Middle frontal gyrus (tissue), 1 donor: Measurements from ENCODE around the gene G6PC3.
A peak's percentile ranks its signal among the peaks of the same experiment; 100 is the strongest.

Source experiments
- DNase-seq: peaks from one replicate; pipeline ENCODE4 v3.0.0-alpha.2; 2015; ENCODE audit warnings: low spot score; ENCODE audit errors: extremely low spot score

The G6PC3 gene

DNA sequence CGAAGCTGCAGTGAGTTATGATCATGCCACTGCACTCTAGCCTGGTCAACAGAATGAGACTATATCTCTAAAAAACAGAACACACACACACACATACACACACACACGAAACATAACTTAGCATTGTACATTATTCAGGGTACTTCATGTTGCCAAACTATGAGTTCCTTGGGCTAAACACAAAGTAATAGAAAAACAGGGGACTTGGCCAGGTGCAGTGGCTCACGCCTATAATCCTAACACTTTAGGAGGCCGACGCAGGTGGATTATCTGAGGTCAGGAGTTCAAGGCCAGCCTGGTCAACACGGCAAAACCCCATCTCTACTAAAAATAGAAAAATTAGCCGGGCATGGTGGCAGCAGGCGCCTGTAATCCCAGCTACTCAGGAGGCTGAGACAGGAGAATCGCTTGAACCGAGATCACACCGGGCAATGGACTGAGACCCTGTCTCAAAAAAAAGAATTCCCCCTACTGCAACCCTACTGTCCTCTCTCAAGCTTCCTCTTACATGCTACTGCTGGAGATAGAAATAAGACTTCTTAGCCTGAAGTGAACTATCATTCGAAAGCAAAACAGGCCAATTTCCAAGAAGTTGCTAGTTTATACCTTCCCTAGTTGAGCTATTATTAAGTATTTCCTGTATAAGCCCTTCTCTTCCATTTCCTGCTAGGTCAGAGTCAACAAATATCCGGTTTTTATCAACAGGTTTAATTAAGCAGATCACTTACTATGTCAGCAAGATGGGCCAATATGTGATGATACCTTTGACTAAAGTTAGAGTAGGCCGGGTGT, 11.2 kb upstream of the G6PC3 start:
- DNase-seq: no peak

DNA sequence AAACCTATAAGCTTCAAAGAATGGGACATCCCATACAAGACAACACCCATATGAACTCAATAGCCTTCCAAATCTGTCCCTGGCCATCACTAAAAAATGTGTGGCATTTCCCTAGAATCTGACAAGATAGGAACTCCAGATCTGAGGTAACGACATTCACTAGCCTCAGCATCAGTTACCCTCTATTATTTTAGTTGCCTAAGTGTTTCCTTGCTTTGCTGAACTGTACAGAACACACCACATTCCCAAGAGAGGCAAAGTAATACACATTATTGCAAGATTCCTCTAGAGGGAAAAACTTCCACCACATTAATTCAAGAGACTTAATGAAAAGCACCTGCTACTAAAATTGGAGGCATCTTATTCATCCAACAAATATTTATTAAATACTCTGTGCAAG, 9.1 kb upstream of the G6PC3 start:
- no peak for DNase-seq

DNA sequence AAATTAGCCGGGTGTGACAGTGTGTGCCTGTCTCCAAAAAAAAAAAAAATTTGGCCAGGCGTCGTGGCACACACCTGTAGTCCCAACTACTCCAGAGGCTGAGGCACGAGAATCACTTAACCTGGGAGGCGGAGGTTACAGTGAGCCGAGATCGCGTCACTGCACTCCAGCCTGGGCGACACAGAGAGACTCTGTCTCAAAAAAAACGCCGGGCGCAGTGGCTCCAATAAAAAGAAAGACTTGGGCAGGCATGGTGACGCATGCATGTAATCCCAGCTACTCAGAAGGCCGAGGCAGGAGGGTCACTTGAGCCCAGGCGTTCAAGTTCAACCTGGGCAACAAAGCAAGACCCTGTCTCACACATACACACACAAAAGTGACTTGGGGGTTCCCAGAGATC, 7.7 kb upstream of the G6PC3 start:
- no peak for DNase-seq

DNA sequence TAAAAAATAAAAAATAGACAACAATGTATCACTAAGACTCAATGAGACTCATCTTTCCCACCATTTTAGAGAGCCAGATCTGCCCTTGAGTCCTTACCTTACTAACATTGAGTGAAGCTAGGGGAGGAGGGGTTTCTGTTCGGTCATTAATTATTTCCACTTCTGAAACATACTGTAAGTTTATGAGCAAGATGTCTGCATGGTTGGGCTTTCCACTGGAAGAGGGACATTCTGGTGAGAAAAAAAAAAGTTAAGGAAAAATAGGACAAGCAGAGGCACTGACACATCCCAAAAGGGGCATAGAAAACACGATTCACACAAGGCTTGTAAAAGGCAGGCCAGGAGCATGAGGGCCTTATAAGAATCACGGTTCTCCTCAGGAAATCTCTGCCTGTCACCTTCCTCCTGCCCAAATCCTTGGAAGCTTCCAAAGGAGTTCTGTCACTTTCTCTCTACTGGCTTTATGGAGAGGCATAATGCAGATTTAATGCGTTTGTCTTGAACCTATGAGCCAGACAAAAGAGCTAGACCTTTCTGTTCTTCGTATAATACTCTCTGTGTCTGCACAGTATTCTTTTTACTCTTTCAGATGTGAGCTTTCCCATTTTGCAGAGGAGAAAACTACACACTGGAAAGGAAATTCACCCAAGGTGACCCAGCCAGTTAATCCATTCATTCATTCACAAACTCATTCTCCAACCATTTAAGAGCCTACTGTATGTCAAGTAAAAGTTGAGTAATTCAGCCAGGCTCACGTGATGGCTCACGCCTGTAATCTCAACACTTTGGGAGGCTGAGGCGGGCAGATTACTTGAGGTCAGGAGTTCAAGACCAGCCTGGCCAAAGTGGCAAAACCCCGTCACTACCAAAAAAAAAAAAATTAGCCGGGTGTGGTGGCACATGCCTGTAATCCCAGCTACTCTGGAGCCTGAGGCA, 6.6 kb upstream of the G6PC3 start:
- no peak for DNase-seq

DNA sequence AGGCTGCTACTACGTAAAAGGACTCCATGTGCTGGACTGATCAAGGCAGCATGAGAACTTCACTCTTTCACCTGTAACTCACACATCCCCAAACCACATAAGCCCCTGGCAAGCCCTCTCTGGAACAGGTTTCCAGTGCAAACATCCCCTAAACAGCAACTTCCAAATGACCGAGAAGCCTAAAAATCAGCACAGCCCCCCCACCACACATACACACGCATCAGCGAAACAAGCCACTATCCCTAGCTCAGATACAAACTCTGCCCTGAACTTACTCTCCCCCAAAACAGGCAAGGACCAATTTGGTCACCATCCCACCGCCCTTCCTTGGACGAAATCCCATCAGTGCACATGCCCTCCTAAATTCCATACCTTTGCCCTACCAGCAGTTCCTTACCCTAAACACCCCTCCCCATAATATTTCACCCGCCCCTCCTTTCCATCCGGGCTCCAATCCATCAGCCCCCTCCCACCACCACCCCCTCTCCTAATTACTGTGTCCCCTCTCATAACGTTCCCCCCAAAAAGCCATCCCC, 4.8 kb upstream of the G6PC3 start:
- no peak for DNase-seq

DNA sequence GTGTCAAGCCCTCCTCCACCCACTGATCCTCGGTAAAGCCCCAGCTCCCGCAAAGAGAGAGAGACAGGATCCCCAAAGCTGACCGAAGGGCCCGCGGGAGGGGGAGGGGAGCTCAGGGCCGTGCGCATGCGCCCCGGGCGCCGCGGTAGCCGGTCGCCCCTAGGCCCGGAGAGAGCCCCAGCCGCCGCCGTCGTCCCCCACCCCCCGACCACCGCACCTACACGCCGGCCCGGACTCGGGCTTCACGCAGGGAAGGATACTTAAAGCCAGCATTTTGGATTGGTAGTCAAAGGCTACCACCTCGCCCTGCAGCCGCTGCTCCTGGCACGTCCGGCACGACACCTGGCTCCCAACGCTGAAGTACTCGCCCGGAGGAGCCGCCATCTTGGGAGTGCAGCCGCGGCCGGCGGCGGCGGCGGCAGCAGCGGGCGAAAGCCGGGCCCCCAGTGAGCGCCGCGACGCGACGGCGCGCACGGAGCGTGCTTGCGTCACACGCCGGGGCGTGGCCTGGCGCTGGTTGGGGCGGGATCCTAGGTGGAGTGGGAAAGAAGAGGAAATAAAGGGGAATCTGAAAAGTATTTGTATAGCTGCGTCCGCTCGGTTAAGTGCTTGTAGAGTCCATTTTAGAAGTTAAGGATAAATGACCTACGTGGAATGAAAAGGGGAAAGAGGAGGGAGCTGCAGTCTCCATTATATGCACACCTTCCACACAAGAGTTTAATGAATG, 4.2 kb upstream of the G6PC3 start, which contains the start of gene LSM12:
Gene LSM12, minus strand, starts transcription at position 468 of the 727 bp plus-strand sequence. Its CDS starts 84 bp downstream, at position 384.
- peak; percentile 76 for DNase-seq

DNA sequence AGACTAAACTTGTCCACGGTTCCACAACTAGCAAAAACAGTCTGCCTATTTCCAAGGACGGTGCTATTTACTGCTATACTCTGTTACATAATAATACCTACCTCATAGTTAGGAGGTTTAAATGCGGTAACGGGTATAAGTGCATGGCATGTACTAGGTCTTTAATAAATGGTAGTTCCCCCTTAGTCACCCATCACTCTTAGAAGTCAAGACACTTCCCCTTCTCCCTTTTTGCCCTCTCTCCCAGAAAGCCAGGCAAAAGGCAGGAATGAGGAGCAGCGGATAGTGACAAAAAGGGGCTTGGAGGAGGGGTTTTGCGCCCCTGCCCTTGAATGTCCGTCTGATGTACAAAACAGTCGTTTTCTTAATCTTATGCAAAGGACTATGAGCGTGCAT, 3.0 kb upstream of the G6PC3 start:
- no peak for DNase-seq

DNA sequence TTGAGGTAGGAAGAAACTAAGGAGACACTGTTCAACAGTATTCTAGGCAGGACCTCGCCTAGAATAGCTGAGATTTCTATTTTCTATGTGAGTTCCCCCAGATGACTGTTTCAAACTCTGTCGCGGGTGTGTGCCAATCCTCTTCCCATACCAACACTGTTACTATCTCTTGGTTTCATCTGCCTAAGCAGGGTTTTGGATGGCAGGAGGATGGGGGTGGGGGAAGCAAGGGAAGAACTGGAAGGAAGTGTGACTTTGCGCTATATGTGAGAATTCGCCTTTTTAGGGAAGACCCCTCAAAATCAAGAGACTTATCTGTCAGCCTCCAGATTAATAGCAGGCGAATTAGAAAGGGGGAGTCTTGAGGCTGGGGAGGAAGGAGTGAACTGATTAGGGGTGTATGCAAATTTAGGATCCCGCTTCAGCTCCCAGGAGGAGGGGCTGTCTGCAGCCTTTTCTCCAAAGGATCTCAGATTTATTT, 521 bp upstream of the G6PC3 start:
- DNase-seq: no peak

DNA sequence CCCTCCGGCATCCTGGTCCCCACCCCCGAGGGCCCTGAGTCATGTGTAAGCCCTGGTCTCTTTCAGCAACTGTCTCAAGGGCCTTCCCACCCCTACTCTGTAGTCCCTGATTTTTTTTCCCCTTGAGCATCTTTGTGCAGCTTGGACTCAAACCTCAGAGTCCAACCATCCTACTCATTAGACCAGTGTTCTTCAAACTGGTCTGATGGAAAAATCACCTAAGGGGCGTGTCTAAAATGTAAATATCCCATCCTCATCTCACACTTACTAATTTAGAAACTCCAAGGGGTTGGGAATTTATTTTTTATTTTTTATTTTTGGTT, 624 bp downstream of the G6PC3 start:
- no peak for DNase-seq

DNA sequence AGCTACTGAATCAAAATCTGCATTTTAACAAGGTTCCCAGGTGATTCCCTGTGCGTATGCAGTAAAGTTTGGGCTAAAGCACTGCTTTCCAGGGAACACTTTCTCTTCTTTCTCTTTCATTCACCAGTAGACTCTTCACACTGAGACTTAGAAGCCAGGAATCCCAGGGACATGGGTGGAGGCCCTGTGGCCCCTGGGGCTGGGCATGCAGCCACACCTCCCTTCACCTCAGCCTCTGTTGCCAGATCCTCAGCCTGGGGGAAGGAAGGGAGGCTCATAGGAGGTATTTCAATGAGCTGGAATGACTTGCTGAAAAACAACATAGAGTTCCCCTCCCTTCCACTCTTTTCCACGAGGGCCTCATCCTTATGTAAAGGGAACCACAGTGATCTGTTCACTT, 1.2 kb downstream of the G6PC3 start:
- DNase-seq: no peak

DNA sequence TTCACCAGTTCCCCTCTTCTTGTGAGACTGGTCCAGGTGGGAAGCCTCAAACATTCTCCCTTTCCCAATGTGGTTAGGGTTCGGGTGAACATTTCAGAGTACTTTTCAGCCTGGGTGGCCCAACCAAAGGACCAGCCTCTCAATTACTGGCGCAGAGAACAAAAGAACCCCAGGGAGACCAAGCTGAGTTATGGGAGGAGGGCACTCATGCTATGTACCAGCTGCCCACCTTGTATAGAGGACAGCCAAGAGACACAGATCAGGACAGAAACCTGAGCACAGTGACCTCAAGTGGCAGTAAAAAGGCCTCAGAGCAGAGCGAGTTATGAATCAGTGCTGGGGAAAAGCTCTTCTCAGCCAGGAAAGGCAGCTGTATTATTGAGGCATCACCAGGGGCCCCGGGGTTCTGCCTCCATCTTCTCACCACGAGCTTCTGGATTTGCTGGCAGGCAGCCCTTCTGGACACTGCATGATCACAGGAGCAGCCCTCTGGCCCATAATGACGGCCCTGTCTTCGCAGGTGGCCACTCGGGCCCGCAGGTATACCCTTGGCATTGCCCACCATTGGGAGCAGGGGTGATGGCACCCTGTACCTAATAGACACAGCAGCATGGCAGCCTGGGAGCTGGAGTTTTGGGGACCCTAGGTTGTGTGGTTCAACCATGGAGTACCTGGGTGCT, 3.8 kb downstream of the G6PC3 start:
- no peak for DNase-seq

DNA sequence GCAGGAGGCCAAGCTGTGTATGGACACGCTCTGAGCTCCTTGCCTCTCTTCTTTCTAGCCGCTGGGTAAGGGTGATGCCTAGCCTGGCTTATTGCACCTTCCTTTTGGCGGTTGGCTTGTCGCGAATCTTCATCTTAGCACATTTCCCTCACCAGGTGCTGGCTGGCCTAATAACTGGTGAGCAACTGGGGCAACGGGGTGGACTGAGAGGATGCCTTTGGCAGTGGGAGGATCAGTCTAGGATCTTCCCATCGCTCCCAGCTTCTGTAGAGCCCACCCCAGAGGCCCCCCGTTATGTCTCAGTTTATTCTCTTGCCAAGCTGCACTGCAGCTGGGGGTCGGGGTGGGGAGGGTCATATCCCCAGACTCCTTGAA, 4.4 kb downstream of the G6PC3 start:
- DNase-seq: no peak

DNA sequence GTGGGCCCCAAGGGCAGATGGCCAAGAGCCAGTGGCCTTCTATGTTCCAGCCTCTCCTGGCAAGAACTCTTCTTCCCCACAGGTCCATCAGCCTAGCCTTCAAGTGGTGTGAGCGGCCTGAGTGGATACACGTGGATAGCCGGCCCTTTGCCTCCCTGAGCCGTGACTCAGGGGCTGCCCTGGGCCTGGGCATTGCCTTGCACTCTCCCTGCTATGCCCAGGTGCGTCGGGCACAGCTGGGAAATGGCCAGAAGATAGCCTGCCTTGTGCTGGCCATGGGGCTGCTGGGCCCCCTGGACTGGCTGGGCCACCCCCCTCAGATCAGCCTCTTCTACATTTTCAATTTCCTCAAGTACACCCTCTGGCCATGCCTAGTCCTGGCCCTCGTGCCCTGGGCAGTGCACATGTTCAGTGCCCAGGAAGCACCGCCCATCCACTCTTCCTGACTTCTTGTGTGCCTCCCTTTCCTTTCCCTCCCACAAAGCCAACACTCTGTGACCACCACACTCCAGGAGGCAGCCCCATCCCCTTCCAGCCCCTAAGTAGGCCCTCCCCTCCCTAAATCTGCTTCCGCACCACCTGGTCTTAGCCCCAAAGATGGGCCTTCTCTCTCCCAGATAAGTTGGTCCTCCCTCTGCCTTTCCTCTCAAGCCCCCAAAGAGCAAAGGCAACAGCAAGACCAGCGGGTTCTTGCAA, 5.2 kb downstream of the G6PC3 start:
- no peak for DNase-seq

DNA sequence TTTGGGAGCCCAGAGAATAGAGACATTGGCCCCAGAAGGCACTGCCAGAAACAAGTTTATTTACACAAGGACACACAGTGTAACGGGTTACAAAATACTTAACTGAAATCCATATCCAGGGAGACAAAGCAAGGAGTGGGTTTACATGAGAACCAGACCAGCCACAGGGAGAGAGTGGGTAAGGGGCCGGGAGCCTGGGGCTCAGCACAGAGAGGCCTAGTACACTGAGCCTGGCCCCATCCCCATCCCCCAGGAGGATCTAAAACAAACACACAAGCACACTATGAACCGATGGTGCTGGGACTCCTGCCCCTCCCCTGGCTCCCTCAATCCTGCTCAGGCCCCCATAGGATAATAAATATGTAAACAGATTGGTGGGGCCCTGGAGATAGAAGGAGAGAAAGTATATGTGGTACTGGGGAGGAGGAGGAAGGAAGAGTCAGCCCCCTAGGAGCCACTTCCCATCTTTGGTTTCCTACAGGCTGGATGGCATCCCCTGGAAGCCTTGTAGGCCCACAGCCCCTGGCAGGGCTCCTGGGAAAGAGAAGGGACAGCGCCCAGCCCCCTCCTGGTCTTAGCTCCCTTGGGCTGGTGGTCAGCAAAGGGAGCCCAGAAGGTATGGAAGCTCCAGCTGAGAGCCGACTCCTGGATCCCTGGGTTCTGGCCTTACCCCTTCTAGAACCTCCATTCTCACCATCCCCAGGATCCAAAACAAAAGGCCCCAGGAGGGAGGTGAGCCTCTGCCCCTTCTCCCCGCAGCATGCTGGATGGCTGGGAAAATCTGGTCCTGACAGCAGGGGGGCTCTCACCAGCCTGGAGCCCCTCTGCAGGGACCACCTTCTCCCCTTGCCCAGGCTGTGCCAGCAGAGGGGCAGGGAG, 6.4 kb downstream of the G6PC3 start:
- no peak for DNase-seq

DNA sequence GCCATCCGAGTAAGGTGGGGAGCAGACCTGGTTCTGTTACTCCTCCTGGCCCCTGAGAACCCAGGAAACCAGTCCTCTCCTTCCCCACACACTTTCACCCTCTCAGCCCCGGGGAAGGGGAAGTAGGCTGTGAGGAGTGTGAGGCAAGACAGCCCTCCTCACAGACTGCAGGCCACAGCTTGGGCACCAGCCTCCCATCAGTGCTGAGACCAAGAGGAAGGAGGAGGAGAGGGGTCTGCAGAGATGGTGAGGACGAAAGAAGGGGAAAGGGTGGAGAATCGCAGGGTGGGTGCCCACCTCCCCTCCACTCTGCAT, 7.0 kb downstream of the G6PC3 start:
- DNase-seq: no peak

DNA sequence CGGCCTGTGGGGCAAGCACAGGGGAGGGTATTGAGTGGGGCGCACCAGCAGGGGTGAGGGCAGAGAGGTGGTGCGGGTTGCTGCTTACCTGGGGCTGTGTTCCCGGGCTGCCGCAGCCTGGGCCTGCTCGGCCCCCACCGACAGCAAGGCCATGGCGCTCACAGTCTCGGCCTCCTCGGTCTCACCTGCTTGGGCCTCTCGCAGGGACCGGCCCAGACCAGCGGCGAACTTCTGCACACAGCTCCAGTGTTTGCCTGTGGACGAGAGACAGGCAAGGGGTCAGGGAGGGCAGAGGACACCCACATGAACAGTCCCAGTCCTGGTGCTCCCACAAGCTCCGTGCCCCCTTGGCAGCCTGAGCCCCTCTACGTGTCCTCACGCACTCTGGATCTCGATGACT, 7.9 kb downstream of the G6PC3 start:
- no peak for DNase-seq

DNA sequence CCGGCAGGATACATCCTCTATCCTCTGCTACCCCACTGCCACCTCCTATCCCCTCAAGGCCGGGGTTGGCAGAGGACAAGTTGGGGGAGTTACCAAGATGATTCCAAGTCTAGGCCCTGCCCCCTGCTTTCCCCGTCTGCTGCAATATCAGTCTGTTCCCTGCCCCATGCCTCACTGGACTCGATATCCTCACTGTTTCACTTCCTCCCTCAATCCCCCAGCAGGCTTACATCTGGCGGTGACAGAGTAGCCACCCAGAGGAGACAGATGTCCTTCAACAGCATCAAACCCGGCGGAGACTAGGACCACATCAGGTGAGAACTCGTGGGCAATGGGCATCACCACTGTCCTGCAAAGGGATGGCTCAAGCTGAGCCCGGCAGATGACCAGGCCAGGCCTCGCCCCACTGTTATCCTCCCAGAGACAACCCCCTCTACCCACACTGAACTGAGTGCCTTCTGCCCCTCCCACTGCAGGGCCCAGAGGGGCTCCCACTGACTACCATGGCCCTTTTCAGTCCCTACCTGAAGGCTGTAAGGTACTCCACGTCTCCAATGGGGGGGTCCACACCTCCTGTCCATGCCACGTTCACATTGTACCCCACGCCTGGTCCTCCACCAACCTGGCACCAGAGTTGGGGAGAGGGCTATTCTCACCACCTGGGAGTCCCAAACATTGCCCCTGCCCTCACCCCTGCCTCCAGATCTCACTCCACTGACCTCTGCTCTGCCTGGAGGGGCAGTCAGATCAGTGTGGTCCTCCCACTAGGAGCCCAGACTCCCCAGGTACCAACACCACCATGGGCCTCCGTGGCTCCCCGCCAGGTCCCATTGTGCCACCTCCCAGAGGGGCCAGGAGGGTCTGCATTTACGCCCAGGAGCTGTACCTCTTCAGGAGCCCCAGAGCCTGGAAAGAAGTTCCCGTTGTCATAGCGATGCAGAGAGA, 9.6 kb downstream of the G6PC3 start:
- no peak for DNase-seq

DNA sequence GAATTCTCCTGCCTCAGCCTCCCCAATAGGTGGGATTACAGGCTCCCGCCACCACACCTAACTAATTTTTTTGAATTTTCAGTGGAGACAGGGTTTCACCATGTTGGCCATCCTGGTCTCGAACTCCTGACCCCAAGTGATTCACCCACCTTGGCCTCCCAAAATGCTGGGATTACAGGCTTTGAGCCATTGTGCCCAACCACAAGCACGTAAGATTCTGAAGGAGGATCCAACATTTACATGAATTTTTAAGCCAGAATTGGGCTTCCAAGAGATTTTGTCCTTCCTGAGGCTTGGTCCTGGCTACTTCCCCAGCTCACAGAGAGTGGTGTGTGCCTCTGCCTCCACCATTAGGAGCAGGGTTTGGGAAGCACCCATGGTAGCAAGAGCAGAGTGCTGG, 11.1 kb downstream of the G6PC3 start:
- DNase-seq: no peak
